MM.1S (cell line): Measurements from ENCODE around the gene C12orf56.

Experiments
- CTCF ChIP-seq: fragments of 300-600 bp; sonication (generic); IDR thresholded peaks from 2 replicates; pipeline ENCODE4 v1.5.1; 2016; ENCODE audit warnings: antibody characterized with exemption, low read length, mixed read lengths
- EZH2 ChIP-seq: fragments of 300-600 bp; sonication (generic); optimal IDR thresholded peaks from 2 replicates; pipeline ENCODE3; 2017; ENCODE audit warnings: low read depth, mild to moderate bottlenecking, antibody characterized with exemption, low read length, mixed read lengths

DNA sequence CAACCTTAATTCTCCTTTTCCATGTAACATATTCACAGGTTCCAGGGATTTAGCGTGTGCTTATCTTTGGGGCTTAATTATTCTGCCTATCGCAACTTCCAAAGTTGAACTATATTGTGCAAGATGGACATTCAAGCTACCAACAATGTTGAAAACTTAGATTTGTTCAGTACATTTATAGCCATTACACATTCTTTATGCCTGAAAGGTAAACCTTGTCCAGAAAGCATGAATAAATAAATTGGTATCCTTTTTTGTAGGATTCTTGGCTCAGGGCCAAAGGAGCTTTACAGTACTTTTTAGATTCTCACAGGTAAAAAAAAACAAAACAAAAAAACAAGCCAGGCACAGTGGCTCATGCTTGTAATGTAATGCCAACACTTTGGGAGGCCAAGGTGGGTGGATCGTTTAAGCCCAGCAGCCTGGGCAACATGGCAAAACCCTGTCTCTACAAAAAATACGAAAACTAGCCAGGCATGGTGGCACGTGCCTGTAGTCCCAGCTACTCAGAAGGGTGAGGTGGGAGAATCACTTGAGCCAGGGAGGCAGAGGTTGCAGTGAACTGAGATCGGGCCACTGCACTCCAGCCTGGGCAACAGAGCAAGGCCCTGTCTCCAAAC lies 3.3 kb downstream of the C12orf56 start:
- TF ChIP-seq CTCF (no peak), EZH2 (no peak)
